Stimulated activated CD8-positive, alpha-beta memory T cell treated with anti-CD3 and anti-CD28 coated beads, Interleukin-2, amount 100 ng/mL, for 1 hour (primary cell): ENCODE results near the gene MAP2K3.
"Not testable (repeated sequence)": the region's sequence is repeated elsewhere in the genome, so short reads cannot be mapped to it uniquely, and the experiment has no call there.

Experiments
- DNase-seq, 2 donors: peaks; one replicate each; pipeline ENCODE4 v3.0.0-alpha.2; 2020; ENCODE audit warnings: low read depth in 2 of 2

MAP2K3 gene

DNA sequence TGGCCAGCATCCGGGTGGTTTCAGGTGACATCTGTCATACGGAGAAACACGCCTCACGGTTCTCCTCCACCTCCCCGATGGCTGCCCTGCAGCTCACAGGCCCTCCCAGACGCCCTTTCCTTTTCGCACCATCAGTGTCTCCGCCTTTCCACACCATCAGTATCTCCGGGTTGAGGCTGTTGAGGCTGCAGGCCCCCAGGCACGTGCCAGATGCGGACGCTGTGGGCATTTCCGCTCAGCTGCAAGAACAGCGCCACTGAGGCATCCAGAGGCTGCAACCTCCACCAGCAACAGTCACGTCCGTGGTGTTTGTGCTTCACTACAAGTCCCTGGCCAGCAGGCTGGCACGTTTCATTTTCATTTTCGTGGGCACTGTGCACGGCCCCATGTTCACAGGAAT is 66.0 kb downstream of the MAP2K3 start:
- not testable (repeated sequence) for DNase-seq

DNA sequence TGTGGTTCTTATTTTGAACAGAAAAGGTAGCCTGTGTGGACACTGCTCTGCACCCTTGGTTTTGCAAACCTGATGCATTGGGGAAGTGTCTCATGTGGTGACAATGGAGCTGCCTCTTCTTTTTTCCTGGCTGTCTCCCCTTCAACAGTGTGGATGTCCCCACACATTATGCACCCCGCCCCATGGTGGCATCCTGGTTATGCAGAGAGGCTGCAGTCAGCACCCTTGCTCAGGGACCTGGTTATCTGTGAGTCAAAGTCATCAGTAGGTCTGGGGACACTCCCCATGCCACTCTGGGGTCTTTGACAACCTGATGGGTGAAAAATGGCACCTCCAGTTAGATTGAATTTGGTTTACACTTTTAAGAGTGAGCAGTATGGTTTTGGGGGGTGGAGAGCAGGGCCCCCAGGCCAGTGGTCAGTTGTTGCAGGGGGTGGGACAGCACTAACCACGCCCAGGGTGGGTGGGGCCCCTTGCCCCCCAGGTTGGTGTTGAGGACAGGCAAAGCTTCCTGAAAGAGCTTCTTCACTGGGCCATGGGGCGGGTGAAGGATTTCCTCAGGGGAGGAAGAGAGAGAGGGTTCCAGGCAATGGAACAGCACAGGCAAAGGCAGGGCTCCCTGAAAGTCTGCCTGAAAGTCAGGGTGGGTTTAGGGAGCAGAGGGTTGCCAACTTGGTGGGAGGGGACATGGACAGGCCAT is 67.0 kb downstream of the MAP2K3 start:
- no peak for DNase-seq

- no peak for DNase-seq
Measured at GRCh38 chr17:21352221-21352980, 67.9 kb downstream of the MAP2K3 start.

DNA sequence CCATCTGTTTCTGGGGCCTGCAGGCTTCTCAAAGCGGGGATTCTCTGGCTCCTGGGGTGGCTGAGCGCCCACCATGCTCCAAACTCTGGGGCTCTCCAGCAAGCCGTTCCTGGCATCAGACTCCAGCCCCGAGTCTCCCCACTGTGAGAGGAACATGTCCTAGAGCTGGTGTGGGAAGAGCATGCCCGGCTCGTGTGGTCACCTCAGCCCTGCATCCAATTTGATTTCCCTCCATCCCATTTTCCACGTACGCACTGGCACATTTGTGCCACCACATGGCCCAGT is 68.4 kb downstream of the MAP2K3 start:
- no peak for DNase-seq

GRCh38 chr17:21353326-21354010 is 69.0 kb downstream of the MAP2K3 start:
- DNase-seq: no peak

- no peak for DNase-seq
Measured at GRCh38 chr17:21354796-21355385, 70.4 kb downstream of the MAP2K3 start.

- no peak for DNase-seq
Measured at GRCh38 chr17:21355586-21355985, 71.1 kb downstream of the MAP2K3 start.

- no peak for DNase-seq
Measured at GRCh38 chr17:21356537-21357127, 72.1 kb downstream of the MAP2K3 start.

DNA sequence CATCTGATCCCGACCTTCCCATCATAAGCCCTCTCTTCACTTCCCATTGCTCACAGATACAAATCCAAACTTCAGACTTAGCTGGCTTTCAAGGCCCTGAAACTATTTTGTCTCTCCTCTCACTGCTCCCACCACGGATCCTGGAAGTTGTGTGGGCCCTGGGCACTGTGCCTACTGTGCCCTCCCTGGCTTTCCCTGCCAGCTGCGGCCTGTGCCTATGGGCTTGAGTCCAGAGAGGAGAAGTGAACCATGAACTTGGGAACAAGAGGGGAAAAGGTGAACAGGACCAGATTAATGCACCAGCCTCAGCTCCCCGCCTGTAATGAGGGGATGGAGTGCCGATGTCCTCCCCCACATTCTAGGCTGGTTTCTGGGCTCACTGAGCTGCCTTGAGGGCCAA is 72.8 kb downstream of the MAP2K3 start:
- DNase-seq: no peak

DNA sequence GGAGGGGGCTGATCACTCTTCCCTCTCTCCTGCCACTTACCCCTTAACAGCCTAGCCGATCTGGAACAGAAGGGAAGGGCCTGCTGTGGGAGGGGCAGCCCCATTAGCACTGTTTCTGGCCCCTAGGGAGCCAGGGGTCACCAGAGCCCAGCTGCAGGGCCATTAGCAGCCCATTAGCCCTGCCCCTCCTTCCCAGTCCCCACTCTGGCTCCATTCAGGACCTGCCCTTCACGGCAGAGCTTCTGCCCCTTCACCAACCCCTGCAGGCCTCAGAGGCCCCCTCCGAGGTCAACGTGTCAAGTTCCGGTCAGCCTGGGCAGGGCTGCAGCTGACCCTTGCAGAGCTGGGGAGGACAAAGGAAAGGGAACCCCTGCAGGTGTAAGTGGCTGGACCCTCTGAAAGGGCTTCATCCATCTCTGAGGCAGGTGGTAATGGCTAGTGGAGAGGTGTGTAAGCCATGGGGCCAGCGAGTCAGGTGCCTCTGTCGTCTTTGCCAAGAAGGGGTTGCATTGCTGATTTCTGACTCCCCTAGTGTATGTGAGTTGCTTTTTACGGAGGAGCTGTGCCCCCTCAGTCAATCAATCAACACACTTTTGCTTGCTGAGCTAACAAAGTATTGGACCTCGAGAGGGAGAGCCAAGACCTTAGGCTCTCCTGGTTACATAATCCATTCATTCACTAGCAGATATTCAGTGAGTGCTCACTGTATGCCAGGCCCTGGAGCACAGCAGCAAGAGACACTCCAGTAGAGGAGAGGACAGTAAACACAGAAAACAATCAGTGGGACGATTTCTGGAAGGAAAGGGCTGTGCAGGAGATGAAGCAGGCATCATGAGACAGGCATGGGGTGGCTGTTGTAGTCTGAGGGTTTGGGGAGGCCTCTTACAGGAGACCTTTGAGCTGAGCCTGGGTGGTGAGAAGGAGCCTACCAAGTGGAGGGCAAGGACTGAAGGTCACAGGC is 73.5 kb downstream of the MAP2K3 start:
- DNase-seq: no peak

DNA sequence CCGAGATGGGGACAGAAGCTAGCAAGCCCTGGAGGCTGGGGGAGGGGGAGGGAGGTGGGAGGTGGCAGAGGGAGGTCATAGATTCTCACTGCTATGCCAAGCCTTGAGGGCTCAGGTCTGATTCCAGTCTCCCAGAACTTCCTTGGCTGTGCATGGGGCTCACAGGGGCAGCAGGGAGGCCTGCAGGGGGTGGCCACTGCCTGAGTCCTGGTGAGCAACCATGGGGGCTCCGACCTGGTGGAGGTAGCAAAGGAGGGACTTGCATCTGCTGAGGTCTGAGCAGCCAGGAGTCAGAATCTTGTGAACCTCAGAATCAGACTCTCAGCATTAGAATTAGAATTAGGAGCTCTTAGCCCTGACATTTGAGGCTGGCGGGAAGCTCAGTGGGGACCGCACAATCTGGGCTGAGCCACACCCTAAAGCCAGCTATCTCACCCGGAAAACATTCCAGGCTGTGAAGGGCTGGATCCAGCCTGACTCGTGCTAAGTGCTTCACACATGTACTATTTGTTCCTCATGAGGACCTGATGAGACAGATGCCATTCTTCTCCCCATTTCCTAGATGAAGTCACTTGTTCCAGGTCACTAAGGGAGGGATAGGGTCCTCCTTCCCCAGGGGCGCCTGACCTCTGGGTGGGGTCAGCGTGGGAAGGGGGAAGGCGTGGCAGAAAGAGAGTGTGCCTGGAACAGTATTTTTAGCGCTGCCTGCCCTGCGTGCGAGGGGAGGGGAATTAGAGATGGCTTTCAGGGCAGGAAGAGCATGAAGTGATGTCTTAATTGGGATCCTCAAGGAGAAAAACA is 74.4 kb downstream of the MAP2K3 start:
- no peak for DNase-seq

DNA sequence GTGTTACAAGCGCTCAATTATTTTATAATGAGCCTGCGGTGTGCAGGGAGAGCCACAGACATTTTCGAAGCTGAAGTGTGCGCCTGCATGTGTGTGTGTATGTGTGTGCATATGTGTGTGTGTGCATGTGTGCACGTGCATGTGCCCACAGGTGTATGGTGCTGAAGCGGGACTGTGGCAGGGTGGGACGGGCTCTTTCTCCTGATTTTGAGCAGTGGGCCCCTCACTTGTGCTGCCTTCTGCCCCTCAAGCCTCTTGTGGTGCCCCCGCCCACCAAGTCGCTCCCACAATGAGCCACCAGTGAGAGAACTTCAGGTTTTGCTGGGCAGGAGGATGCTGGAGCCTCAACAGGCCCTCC is 75.0 kb downstream of the MAP2K3 start:
- no peak for DNase-seq

- no peak for DNase-seq
Measured at GRCh38 chr17:21360048-21360447, 75.5 kb downstream of the MAP2K3 start.

GRCh38 chr17:21361020-21361809 is 76.7 kb downstream of the MAP2K3 start:
- no peak for DNase-seq

GRCh38 chr17:21362331-21362931 is 77.9 kb downstream of the MAP2K3 start:
- no peak for DNase-seq

GRCh38 chr17:21363776-21364642 is 79.5 kb downstream of the MAP2K3 start:
- DNase-seq: no peak
